Neuronal stem cell (in vitro differentiated cells): ENCODE measurements around the gene SAA1.

ENCODE experiments used
- DNase-seq: peaks from one replicate; pipeline ENCODE4 v3.0.0-alpha.2; 2013; ENCODE audit warnings: low spot score
- H2AFZ ChIP-seq: one replicate; pipeline ENCODE4 v1.6.1; 2013; ENCODE audit warnings: mild to moderate bottlenecking, low read length, inconsistent platforms
- H2AK5ac ChIP-seq: 2 replicates; pipeline ENCODE4 v1.6.1; 2013; ENCODE audit warnings: low read depth, mild to moderate bottlenecking, inconsistent platforms, low read length, moderate library complexity, mixed read lengths
- H2BK120ac ChIP-seq: 2 replicates; pipeline ENCODE4 v1.6.1; 2013; ENCODE audit warnings: low read depth, mild to moderate bottlenecking, inconsistent platforms, low read length, moderate library complexity, mixed read lengths
- H2BK12ac ChIP-seq: one replicate; pipeline ENCODE4 v1.6.1; 2013; ENCODE audit warnings: low read length, inconsistent platforms
- H2BK15ac ChIP-seq: 2 replicates; pipeline ENCODE4 v1.6.1; 2013; ENCODE audit warnings: mild to moderate bottlenecking, low read length, inconsistent platforms, mixed read lengths
- H2BK5ac ChIP-seq: one replicate; pipeline ENCODE4 v1.6.1; 2013; ENCODE audit warnings: inconsistent platforms, mild to moderate bottlenecking, low read length, moderate library complexity
- H3K14ac ChIP-seq: one replicate; pipeline ENCODE4 v1.6.1; 2013; ENCODE audit warnings: low read length, inconsistent platforms
- H3K18ac ChIP-seq: 2 replicates; pipeline ENCODE4 v1.6.1; 2013; ENCODE audit warnings: low read length, inconsistent platforms
- H3K23ac ChIP-seq: 2 replicates; pipeline ENCODE4 v1.6.1; 2013; ENCODE audit warnings: low read depth, mild to moderate bottlenecking, mixed read lengths, low read length, inconsistent platforms; ENCODE audit not compliant: poor library complexity
- H3K27ac ChIP-seq: replicated peaks from 3 replicates; pipeline ENCODE4 v1.5.1; 2013; ENCODE audit warnings: low read length, inconsistent platforms
- H3K27me3 ChIP-seq, 3 experiments: 2 replicates each; pipeline ENCODE4 v1.6.1; 2013; ENCODE audit warnings: low read length in 3 of 3, mild to moderate bottlenecking in 2 of 3, inconsistent platforms in 1 of 3, low read depth in 1 of 3, mixed read lengths in 1 of 3, moderate library complexity in 1 of 3; ENCODE audit not compliant: control insufficient read depth in 3 of 3, insufficient read depth in 3 of 3
- H3K36me3 ChIP-seq, 2 donors: replicated peaks in 1 of 2; 2 replicates each; pipeline ENCODE4 v1.6.1; 2013; ENCODE audit warnings: low read length in 2 of 2; ENCODE audit not compliant: control insufficient read depth in 2 of 2, insufficient read depth in 2 of 2
- H3K4ac ChIP-seq: 2 replicates; pipeline ENCODE4 v1.6.1; 2013; ENCODE audit warnings: inconsistent platforms, mild to moderate bottlenecking, low read length, moderate library complexity
- H3K4me1 ChIP-seq, 2 donors: 1 replicate in 1 of 2; 2 replicates in 1 of 2; pipeline ENCODE4 v1.6.1; 2013; ENCODE audit warnings: low read length in 2 of 2, low read depth in 1 of 2; ENCODE audit not compliant: control insufficient read depth in 2 of 2, insufficient read depth in 1 of 2
- H3K4me2 ChIP-seq: one replicate; pipeline ENCODE4 v1.6.1; 2013; ENCODE audit warnings: mild to moderate bottlenecking, low read length, inconsistent platforms; ENCODE audit not compliant: insufficient read depth, poor library complexity, severe bottlenecking
- H3K4me3 ChIP-seq, 2 donors: 2 replicates each; pipeline ENCODE4 v1.5.1; 2013; ENCODE audit warnings: low read length in 2 of 2, mild to moderate bottlenecking in 2 of 2, inconsistent platforms in 1 of 2, moderate library complexity in 1 of 2
- H3K79me1 ChIP-seq: one replicate; pipeline ENCODE4 v1.6.1; 2013; ENCODE audit warnings: low read depth, mild to moderate bottlenecking, inconsistent platforms, low read length, moderate library complexity
- H3K9ac ChIP-seq: one replicate; pipeline ENCODE4 v1.6.1; 2013; ENCODE audit warnings: mild to moderate bottlenecking, low read depth, low read length, inconsistent platforms; ENCODE audit not compliant: poor library complexity
- H3K9me3 ChIP-seq, 2 donors: replicated peaks in 1 of 2; 2 replicates each; pipeline versions ENCODE3 to v1.6.1; 2013; ENCODE audit warnings: low read length in 2 of 2, mild to moderate bottlenecking in 2 of 2, inconsistent platforms in 1 of 2, low read depth in 1 of 2, mixed read lengths in 1 of 2, moderate library complexity in 1 of 2; ENCODE audit not compliant: control insufficient read depth in 2 of 2, insufficient read depth in 1 of 2
- H4K8ac ChIP-seq: one replicate; pipeline ENCODE4 v1.6.1; 2013; ENCODE audit warnings: low read depth, mild to moderate bottlenecking, inconsistent platforms, low read length, moderate library complexity
- H4K91ac ChIP-seq: one replicate; pipeline ENCODE4 v1.6.1; 2013; ENCODE audit warnings: low read length, low read depth, mild to moderate bottlenecking, inconsistent platforms; ENCODE audit not compliant: poor library complexity
- WGBS, 2 donors: extraction: QIAGEN DNeasy Blood & Tissue Kit; methylation state at CpG; one replicate each; pipeline ENCODE4 v1.1.7; 2013; ENCODE audit warnings: missing lambda C conversion rate in 2 of 2, mixed read lengths in 1 of 2; ENCODE audit not compliant: insufficient read length in 2 of 2, insufficient replicate concordance in 1 of 2; ENCODE audit errors: extremely low coverage in 2 of 2; 5-methylcytosine and 5-hydroxymethylcytosine counted together

SAA1 gene

GRCh38 chr11:18288911-18289310 lies 22.8 kb downstream of the SAA1 start:
- Histone ChIP-seq H4K8ac (no peak overlapping the region), H2AK5ac (no peak overlapping the region), H3K9ac (no peak overlapping the region), H3K23ac (no peak overlapping the region), H3K9me3 (no peaks in the 10 kb centered on the region), H3K4me2 (no peak overlapping the region), H3K14ac (no peak overlapping the region), H3K27me3 (no peaks in the 10 kb centered on the region), H3K4me1 (no peaks in the 10 kb centered on the region), H4K91ac (no peak overlapping the region), H3K4ac (no peak overlapping the region), H3K18ac (no peak overlapping the region), H3K27ac (no peak overlapping the region), H3K4me3 (no peak overlapping the region), H3K79me1 (no peaks in the 10 kb centered on the region), H3K36me3 (peaks cover 20 to 97% of the 10 kb centered on the region in 2 donors), H2BK12ac (no peak overlapping the region), H2BK15ac (no peak overlapping the region), H2AFZ (no peak overlapping the region), H2BK120ac (no peak overlapping the region), H2BK5ac (no peak overlapping the region)
- WGBS, 2 donors: no CpG with 5 or more reads among the region's 4 CpGs
- no peak for DNase-seq

DNA sequence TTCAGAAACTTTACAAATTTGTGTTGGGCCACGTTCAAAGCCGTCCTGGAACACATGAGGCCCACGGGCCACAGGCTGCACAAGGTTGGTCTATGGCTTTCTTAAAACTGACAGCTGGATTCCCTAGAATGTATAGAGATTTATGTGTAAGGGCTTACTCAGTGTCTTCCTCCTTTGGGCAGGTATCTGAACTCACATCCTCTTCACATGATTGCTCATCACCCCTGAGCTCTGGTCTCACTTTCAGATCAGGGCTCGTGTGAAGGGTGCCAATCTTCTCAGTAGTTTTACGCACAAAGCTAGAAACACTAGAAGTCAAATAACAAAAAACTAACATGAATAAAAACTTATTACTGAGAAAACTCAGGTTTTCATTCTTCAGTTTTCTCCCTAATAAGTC lies 28.8 kb downstream of the SAA1 start:
- H3K9ac ChIP-seq: no peak overlapping the region
- H3K27me3 ChIP-seq: no peaks in the 10 kb centered on the region
- WGBS, 2 donors: no CpG with 5 or more reads among the region's 5 CpGs
- no peak overlapping the region for H2BK5ac ChIP-seq
- H3K9me3 ChIP-seq: no peaks in the 10 kb centered on the region
- H2BK12ac ChIP-seq: no peak overlapping the region
- no peak overlapping the region for H2AK5ac ChIP-seq
- no peak overlapping the region for H3K4me3 ChIP-seq
- H3K23ac ChIP-seq: no peak overlapping the region
- H4K8ac ChIP-seq: no peak overlapping the region
- H3K4ac ChIP-seq: no peak overlapping the region
- H2BK120ac ChIP-seq: no peak overlapping the region
- no peak overlapping the region for H2BK15ac ChIP-seq
- H3K4me1 ChIP-seq: no peaks in the 10 kb centered on the region
- no peak for DNase-seq
- no peak overlapping the region for H2AFZ ChIP-seq
- H4K91ac ChIP-seq: no peak overlapping the region
- H3K79me1 ChIP-seq: no peaks in the 10 kb centered on the region
- peaks cover 15 to 93% of the 10 kb centered on the region in 2 donors for H3K36me3 ChIP-seq
- no peak overlapping the region for H3K27ac ChIP-seq
- H3K18ac ChIP-seq: no peak overlapping the region
- H3K14ac ChIP-seq: no peak overlapping the region
- no peak overlapping the region for H3K4me2 ChIP-seq

GRCh38 chr11:18295316-18295715 lies 29.3 kb downstream of the SAA1 start:
- H3K23ac ChIP-seq: no peak overlapping the region
- H3K36me3 ChIP-seq: peaks cover 12 to 93% of the 10 kb centered on the region in 2 donors
- no peak overlapping the region for H2AFZ ChIP-seq
- H4K8ac ChIP-seq: no peak overlapping the region
- no peak overlapping the region for H4K91ac ChIP-seq
- no peak overlapping the region for H2BK5ac ChIP-seq
- no peak overlapping the region for H3K4ac ChIP-seq
- no peak overlapping the region for H3K4me2 ChIP-seq
- no peaks in the 10 kb centered on the region for H3K9me3 ChIP-seq
- no CpG with 5 or more reads among the region's 2 CpGs for WGBS, 2 donors
- H3K27ac ChIP-seq: no peak overlapping the region
- H2BK120ac ChIP-seq: no peak overlapping the region
- DNase-seq: no peak
- H3K4me3 ChIP-seq: no peak overlapping the region
- no peak overlapping the region for H2AK5ac ChIP-seq
- no peak overlapping the region for H2BK15ac ChIP-seq
- H2BK12ac ChIP-seq: no peak overlapping the region
- H3K9ac ChIP-seq: no peak overlapping the region
- no peaks in the 10 kb centered on the region for H3K4me1 ChIP-seq
- H3K79me1 ChIP-seq: no peaks in the 10 kb centered on the region
- no peaks in the 10 kb centered on the region for H3K27me3 ChIP-seq
- no peak overlapping the region for H3K18ac ChIP-seq
- no peak overlapping the region for H3K14ac ChIP-seq

- Histone ChIP-seq H3K27ac (no peak overlapping the region), H3K23ac (no peak overlapping the region), H2BK12ac (no peak overlapping the region), H3K18ac (no peak overlapping the region), H3K4ac (no peak overlapping the region), H2AFZ (no peak overlapping the region), H3K4me1 (no peaks in the 10 kb centered on the region), H3K36me3 (peaks cover 7 to 87% of the 10 kb centered on the region in 2 donors), H3K14ac (no peak overlapping the region), H3K27me3 (no peaks in the 10 kb centered on the region), H3K4me3 (no peak overlapping the region), H2BK5ac (no peak overlapping the region), H3K9ac (no peak overlapping the region), H2BK15ac (no peak overlapping the region), H4K91ac (no peak overlapping the region), H2BK120ac (no peak overlapping the region), H3K79me1 (no peaks in the 10 kb centered on the region), H4K8ac (no peak overlapping the region), H3K4me2 (no peak overlapping the region), H2AK5ac (no peak overlapping the region), H3K9me3 (no peaks in the 10 kb centered on the region)
- no peak for DNase-seq
Observed at GRCh38 chr11:18299721-18300120, 33.7 kb downstream of the SAA1 start.
